HCT116 (cell line): ENCODE data around the gene LRRC4C. TPM values are rescaled to one million over a fixed set of nuclear protein-coding genes. Genes with fewer than 3 reads are reported as not detected.

ENCODE experiments used
- ATAC-seq: fragments of 200-7000 bp; cut with Tn5 transposase; 2 replicates; pipeline ENCODE4 v1.9.1; 2020; ENCODE audit warnings: mild to moderate bottlenecking, moderate library complexity
- BruUV-seq: library from RNA; stranded (reverse); fragments of 400-500 nt; replicated peaks from 2 replicates; lab custom pipeline; 2021; lab: Mats Ljungman, UMichigan
- CTCF ChIA-PET: fragments of 300-600 bp; sonication (Branson Sonifier 250); formaldehyde crosslinking; loops from one replicate; lab custom pipeline; 2021; ENCODE audit warnings: antibody characterized with exemption; lab: Charles Lee
- POLR2A ChIA-PET: fragments of 300-600, 350-600 bp; sonication (Branson Sonifier 250); formaldehyde crosslinking; loops from one replicate; lab custom pipeline; 2021; ENCODE audit warnings: antibody characterized with exemption; lab: Charles Lee
- RAD21 ChIA-PET, 2 experiments: fragments of 300-600 bp; sonication (Branson Sonifier 250); formaldehyde crosslinking; loops; one replicate each; lab custom pipeline; 2023; ENCODE audit warnings: low total read pairs in 2 of 2; ENCODE audit not compliant: uncharacterized antibody in 2 of 2, unreplicated experiment in 2 of 2, low non-redundant PET in 1 of 2; lab: Charles Lee
- DNase-seq: peaks from one replicate; pipeline ENCODE4 v3.0.0-alpha.2; 2010; ENCODE audit warnings: low read depth, low spot score
- H2AFZ ChIP-seq: fragments of 200-600 bp; shearing (Covaris generic), sonication (generic); 2 replicates; pipeline ENCODE4 v1.6.1; 2017; ENCODE audit warnings: low read depth, mixed run types, mixed read lengths, antibody characterized with exemption, low read length; ENCODE audit not compliant: poor library complexity, severe bottlenecking
- H3K27ac ChIP-seq: 2 replicates; pipeline ENCODE4 v1.5.1; 2012; ENCODE audit warnings: low read depth, low read length
- H3K27me3 ChIP-seq: fragments of 200-600 bp; sonication (generic); 2 replicates; pipeline ENCODE4 v1.6.1; 2016; ENCODE audit warnings: mixed run types, low read length, mixed read lengths; ENCODE audit not compliant: insufficient read depth
- H3K36me3 ChIP-seq, 2 experiments: fragments of 200-500 bp in 1 of 2; fragments of 200-600 bp in 1 of 2; sonication (Bioruptor generic) in 1 of 2; sonication (generic) in 1 of 2; 2 replicates each; pipeline versions ENCODE4 v1.5.1 to v1.6.1; 2014 to 2016; ENCODE audit warnings: low read length in 2 of 2, inconsistent platforms in 1 of 2, mixed read lengths in 1 of 2, mixed run types in 1 of 2; ENCODE audit not compliant: insufficient read depth in 2 of 2, control insufficient read depth in 1 of 2
- H3K4me1 ChIP-seq, 2 experiments: fragments of 200-600 bp in 1 of 2; sonication (generic) in 1 of 2; 2 replicates each; pipeline versions ENCODE4 v1.5.1 to v1.6.1; 2012 to 2017; ENCODE audit warnings: low read length in 2 of 2, inconsistent platforms in 1 of 2, mild to moderate bottlenecking in 1 of 2, mixed read lengths in 1 of 2, mixed run types in 1 of 2, moderate library complexity in 1 of 2; ENCODE audit not compliant: insufficient read depth in 2 of 2, control insufficient read depth in 1 of 2
- H3K4me2 ChIP-seq: fragments of 200-600 bp; sonication (generic); 2 replicates; pipeline ENCODE4 v1.6.1; 2017; ENCODE audit warnings: mixed run types, low read length, mixed read lengths
- H3K4me3 ChIP-seq, 2 experiments: fragments of 200-600 bp in 1 of 2; sonication (generic) in 1 of 2; replicated peaks in 1 of 2; 2 replicates each; pipeline ENCODE4 v1.5.1; 2011 to 2016; ENCODE audit warnings: low read length in 2 of 2, control low read depth in 1 of 2, low read depth in 1 of 2, mild to moderate bottlenecking in 1 of 2, mixed read lengths in 1 of 2, mixed run types in 1 of 2
- H3K79me2 ChIP-seq: fragments of 200-600 bp; sonication (generic); 2 replicates; pipeline ENCODE4 v1.6.1; 2017; ENCODE audit warnings: mild to moderate bottlenecking, mixed run types, low read length, moderate library complexity, mixed read lengths; ENCODE audit not compliant: insufficient read depth
- H3K9ac ChIP-seq: fragments of 200-600 bp; sonication (generic); 2 replicates; pipeline ENCODE4 v1.6.1; 2016; ENCODE audit warnings: low read length, mixed read lengths
- H3K9me2 ChIP-seq: fragments of 200-600 bp; sonication (generic), shearing (Covaris generic); 2 replicates; pipeline ENCODE4 v1.6.1; 2017; ENCODE audit warnings: mixed run types, mild to moderate bottlenecking, moderate library complexity; ENCODE audit not compliant: insufficient read depth
- H3K9me3 ChIP-seq, 2 experiments: fragments of 200-500 bp in 1 of 2; fragments of 200-600 bp in 1 of 2; sonication (Bioruptor generic) in 1 of 2; sonication (generic) in 1 of 2; 2 replicates each; pipeline ENCODE4 v1.6.1; 2014 to 2017; ENCODE audit warnings: low read length in 2 of 2, mixed read lengths in 2 of 2, inconsistent platforms in 1 of 2, low read depth in 1 of 2, mild to moderate bottlenecking in 1 of 2, mixed run types in 1 of 2, moderate library complexity in 1 of 2; ENCODE audit not compliant: control insufficient read depth in 1 of 2, insufficient read depth in 1 of 2
- H4K20me1 ChIP-seq: fragments of 200-600 bp; sonication (generic), shearing (Covaris generic); 2 replicates; pipeline ENCODE4 v1.6.1; 2017; ENCODE audit warnings: mixed run types, mild to moderate bottlenecking, moderate library complexity; ENCODE audit not compliant: insufficient read depth
- CBX3 ChIP-seq: IDR thresholded peaks from 2 replicates; pipeline ENCODE4 v1.6.1; 2012; ENCODE audit warnings: low read depth
- EGR1 ChIP-seq: IDR thresholded peaks from 2 replicates; pipeline ENCODE4 v1.6.1; 2012; ENCODE audit warnings: low read depth
- FOSL1 ChIP-seq: IDR thresholded peaks from 2 replicates; pipeline ENCODE4 v1.6.1; 2012; ENCODE audit warnings: low read depth
- MAX ChIP-seq: IDR thresholded peaks from 2 replicates; pipeline ENCODE4 v1.6.1; 2012
- SRF ChIP-seq: IDR thresholded peaks from 2 replicates; pipeline ENCODE4 v1.6.1; 2012; ENCODE audit warnings: low read depth
- TCF7L2 ChIP-seq: IDR thresholded peaks from 2 replicates; pipeline ENCODE4 v1.7.0; 2011; ENCODE audit warnings: borderline replicate concordance, inconsistent platforms; ENCODE audit not compliant: insufficient read depth, insufficient read length; ENCODE audit errors: extremely low read depth
- YY1 ChIP-seq: IDR thresholded peaks from 2 replicates; pipeline ENCODE4 v1.6.1; 2011; ENCODE audit warnings: low read length, low read depth, moderate library complexity, mild to moderate bottlenecking; ENCODE audit not compliant: insufficient replicate concordance; ENCODE audit errors: extremely low read depth
- ZBTB33 ChIP-seq: IDR thresholded peaks from 2 replicates; pipeline ENCODE4 v1.6.1; 2011; ENCODE audit warnings: mild to moderate bottlenecking, low read length, moderate library complexity; ENCODE audit not compliant: insufficient replicate concordance; ENCODE audit errors: extremely low read depth
- ZNF274 ChIP-seq: fragments of 200-500 bp; sonication (Bioruptor generic); IDR thresholded peaks from 2 replicates; pipeline ENCODE4 v1.6.1; 2014; ENCODE audit warnings: mild to moderate bottlenecking, low read depth, low read length, inconsistent platforms
- intact Hi-C: fragments of 100-400 bp; cut with micrococcal nuclease; formaldehyde crosslinking; loops from 2 replicates; pipeline ENCODE4 v1.10.0; 2022
- total RNA-seq: library from RNA; stranded (reverse); gene quantifications from one replicate; pipeline ENCODE4 v1.2.1, GENCODE V29; 2021; ENCODE audit not compliant: unreplicated experiment
- TF ChIP-seq, protein P1 (sequence below): IDR thresholded peaks from 2 replicates; pipeline ENCODE4 v1.6.1; 2012; ENCODE audit warnings: low read depth

LRRC4C gene
- total RNA-seq, 1 experiment from 2014 or later = not detected

- TF ChIP-seq YY1 = no peak
- TF ChIP-seq FOSL1 = no peak
- TF ChIP-seq, protein P1, sequence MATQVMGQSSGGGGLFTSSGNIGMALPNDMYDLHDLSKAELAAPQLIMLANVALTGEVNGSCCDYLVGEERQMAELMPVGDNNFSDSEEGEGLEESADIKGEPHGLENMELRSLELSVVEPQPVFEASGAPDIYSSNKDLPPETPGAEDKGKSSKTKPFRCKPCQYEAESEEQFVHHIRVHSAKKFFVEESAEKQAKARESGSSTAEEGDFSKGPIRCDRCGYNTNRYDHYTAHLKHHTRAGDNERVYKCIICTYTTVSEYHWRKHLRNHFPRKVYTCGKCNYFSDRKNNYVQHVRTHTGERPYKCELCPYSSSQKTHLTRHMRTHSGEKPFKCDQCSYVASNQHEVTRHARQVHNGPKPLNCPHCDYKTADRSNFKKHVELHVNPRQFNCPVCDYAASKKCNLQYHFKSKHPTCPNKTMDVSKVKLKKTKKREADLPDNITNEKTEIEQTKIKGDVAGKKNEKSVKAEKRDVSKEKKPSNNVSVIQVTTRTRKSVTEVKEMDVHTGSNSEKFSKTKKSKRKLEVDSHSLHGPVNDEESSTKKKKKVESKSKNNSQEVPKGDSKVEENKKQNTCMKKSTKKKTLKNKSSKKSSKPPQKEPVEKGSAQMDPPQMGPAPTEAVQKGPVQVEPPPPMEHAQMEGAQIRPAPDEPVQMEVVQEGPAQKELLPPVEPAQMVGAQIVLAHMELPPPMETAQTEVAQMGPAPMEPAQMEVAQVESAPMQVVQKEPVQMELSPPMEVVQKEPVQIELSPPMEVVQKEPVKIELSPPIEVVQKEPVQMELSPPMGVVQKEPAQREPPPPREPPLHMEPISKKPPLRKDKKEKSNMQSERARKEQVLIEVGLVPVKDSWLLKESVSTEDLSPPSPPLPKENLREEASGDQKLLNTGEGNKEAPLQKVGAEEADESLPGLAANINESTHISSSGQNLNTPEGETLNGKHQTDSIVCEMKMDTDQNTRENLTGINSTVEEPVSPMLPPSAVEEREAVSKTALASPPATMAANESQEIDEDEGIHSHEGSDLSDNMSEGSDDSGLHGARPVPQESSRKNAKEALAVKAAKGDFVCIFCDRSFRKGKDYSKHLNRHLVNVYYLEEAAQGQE = no peak
- no peak for TF ChIP-seq EGR1
- no peak for TF ChIP-seq ZNF274
- TF ChIP-seq SRF = no peak
- no peak for TF ChIP-seq ZBTB33
- TF ChIP-seq CBX3 = no peak
- TF ChIP-seq MAX = no peak
- no peak for TF ChIP-seq TCF7L2
- RAD21 ChIA-PET = no interaction called here
Observed at GRCh38 chr11:40338062-40338461, 1121.4 kb downstream of the LRRC4C start.

More at GRCh38 chr11:40338062-40338461, 1121.4 kb downstream of the LRRC4C start:
- H3K9ac ChIP-seq = no peak overlapping the region
- peaks cover 0 to 11% of the 10 kb centered on the region in 2 experiments; a peak in 3 of 4 replicates for H3K9me3 ChIP-seq
- ATAC-seq (no peak), DNase-seq (no peak)
- H3K4me1 ChIP-seq = no peaks in the 10 kb centered on the region
- CTCF ChIA-PET = no interaction called here
- H4K20me1 ChIP-seq = no peaks in the 10 kb centered on the region
- H3K9me2 ChIP-seq = no peaks in the 10 kb centered on the region
- H3K27ac ChIP-seq = no peak overlapping the region
- no peaks in the 10 kb centered on the region for H3K27me3 ChIP-seq
- BruUV-seq = no TSS peak
- H3K4me3 ChIP-seq = no peak overlapping the region
- POLR2A ChIA-PET = no interaction called here
- no peaks in the 10 kb centered on the region for H3K79me2 ChIP-seq
- intact Hi-C loops = no loop called here
- H2AFZ ChIP-seq = no peak overlapping the region
- no peak overlapping the region for H3K4me2 ChIP-seq
- H3K36me3 ChIP-seq = no peaks in the 10 kb centered on the region; a peak in 1 of 4 replicates
